ENCODE data around the gene BFSP1. TPM values are rescaled to one million over a fixed set of nuclear protein-coding genes. Genes with fewer than 3 reads are reported as not detected.

The BFSP1 gene
- polyA plus RNA-seq (ENCODE audit: insufficient read length in 4 of 4): 1 to 10 TPM; 3.1 to 4.9 (median 3.8) TPM

DNA sequence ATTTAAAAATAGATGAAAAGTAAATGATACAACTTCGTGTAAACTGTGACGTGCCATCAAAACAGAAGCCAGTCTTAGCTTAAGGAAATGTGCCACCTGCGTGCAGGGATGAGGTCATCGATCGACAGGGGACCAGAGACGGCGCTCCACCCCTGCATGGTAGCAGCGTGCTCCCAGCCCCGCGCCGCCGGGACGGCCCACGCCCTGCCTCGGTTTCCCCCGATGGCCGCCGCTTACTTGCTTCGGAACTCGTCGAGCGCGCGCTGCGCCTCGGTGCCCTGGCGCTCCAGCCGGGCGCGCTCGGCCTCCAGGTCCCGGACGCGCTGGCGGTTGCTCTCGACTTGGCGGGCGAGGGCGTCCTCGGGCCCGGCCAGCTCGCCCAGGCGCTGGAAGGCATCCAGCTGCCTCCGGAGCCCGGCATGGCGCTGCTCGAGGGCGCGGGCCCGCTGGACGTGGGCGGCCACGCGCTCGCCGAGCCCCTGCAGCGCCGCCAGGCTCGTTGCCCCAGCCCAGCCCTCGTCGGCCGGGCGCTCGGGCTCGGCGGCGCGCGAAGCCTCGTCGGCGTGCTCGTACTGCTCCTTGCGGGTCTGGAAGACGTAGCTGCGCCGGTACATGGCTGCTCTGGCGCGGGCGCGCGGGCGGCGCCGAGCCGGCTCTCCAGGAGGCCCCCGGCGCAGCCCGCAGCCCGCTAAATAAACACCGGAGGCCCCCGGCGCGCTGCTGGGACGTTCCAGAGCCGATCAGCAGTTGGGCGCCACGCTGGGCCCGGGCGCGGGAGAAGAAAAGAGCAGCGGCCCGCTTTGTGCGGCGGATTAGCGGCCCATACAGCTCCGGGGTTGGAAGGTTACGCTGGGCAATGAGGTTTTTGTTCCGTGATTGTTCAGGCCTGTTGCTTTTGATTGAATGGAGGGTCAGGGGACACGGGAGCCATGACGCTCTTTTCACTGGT lies at the start of gene BFSP1:
Gene BFSP1 (minus strand): TSS at position 664 of the 949 bp plus-strand sequence. CDS start 50 bp downstream, at position 614.
- DNase-seq (ENCODE audit: low read depth in 4 of 4, low spot score in 3 of 4): peak in 1 of 4 donors; percentile 48

DNA sequence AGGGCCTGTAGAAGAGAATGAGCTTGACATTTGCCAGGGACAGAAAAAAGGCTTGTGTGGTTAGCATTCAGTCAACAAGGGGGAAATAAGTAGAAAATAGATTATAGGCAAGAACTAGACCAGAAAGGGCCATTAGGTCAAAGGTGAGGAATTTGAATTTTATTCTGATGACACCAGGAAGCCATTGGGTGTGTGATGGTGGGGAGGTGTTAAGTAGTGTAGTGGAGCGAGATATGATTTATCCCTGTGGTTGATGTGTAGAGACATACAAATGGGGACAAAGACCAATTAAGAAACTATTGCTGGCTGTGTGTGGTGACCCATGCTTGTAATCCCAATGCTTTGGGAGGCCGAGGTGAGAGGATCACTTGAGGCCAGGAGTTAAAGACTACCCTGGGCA lies 49.7 kb upstream of the BFSP1 start:
- DNase-seq (ENCODE audit: low read depth in 4 of 4, low spot score in 3 of 4): no peak

DNA sequence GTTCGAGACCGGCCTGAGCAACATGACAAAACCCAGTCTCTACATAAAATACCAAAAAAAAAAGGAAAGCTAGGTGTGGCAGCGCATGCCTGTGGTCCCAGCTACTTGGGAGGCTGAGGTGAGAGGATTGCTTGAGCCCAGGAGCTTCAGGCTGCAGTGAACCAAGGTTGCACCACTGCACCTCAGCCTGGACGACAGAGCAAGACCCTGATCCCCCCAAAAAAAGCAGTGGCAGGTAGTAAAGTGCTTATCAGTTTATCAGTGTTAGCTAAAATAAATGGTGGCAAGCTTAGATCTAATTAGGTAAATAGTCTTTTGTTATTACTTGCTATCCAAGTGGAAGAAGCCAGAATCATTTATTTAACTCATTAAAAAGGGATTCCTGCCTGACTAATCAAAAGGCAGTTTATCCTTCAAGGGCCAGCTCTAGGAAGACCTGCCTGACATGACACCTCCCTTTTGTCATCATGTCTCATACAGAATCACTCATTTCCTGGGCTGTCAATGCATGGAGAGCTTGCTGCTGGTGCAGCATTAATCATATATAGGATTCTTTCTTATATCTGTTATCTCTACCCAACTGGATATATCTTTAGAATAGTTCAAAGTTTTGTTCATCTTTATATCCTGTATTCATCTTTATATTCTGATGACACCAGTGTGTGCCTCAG lies 48.3 kb upstream of the BFSP1 start:
- DNase-seq (ENCODE audit: low read depth in 4 of 4, low spot score in 3 of 4): no peak

DNA sequence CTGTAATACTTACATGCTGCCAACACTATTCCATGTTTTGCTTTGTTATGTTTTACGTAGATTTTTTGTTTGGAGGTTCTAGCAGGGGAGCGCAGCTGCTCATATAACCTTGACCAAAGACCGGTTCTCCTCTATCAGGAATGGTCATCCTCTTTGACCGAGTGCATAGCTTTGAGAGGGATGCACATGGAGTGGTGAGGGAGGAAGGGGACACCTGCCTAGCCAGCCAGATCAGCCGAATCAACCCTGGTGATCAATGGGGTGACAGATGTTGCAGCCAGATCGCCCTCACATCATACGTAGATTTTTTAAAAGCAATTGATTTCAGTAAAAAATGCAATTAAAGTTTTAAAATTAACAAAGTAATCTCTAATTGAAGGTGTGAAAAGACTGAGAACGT lies 45.0 kb upstream of the BFSP1 start:
- no peak for DNase-seq (ENCODE audit: low read depth in 4 of 4, low spot score in 3 of 4)

DNA sequence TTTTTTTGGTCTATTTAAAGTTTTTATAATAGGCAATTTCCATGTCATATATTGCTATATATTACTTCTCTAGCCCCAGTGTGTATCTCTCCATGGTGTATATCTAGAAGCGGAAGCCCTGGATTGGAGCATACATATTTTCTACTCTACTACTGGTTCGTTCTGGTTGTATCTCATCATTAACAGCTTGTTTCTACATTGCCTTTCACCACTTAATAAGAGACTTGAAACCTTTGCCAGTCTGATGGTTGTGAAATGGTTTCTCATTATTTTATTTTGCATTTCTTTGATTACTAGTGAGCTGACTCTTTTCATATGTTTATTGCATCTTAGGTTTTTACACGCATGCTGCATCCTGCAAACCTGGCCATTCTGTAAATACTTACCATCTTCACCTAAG lies 42.3 kb upstream of the BFSP1 start:
- no peak for DNase-seq (ENCODE audit: low read depth in 4 of 4, low spot score in 3 of 4)

DNA sequence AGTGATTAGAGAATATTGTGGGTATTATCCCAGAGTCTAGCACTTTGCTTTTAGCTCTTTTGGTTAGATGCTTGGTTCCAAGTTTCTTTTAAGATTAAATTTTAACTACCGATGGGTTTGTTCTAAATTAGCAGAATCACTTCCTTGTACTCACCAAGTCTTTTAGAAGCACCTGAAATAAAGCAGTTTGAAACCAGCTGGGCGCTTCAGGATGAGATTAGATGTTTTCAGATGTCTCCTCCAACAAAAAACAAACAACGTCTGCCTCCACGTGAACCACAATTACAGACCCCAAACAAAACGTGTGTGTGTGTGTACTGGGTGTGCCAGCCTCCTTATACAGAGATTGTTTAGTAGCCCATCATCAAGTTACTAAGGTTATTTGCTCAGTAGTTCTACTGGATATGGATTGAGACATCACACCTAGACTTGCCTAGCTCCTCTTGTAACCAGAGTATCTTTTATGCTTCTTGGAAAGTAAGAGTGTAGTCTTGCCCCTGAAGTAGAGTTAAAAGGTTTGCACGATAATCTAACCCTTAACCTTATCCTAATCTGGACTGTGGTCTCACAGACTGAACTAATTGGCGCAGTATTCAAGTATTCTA lies 41.0 kb upstream of the BFSP1 start:
- no peak for DNase-seq (ENCODE audit: low read depth in 4 of 4, low spot score in 3 of 4)

DNA sequence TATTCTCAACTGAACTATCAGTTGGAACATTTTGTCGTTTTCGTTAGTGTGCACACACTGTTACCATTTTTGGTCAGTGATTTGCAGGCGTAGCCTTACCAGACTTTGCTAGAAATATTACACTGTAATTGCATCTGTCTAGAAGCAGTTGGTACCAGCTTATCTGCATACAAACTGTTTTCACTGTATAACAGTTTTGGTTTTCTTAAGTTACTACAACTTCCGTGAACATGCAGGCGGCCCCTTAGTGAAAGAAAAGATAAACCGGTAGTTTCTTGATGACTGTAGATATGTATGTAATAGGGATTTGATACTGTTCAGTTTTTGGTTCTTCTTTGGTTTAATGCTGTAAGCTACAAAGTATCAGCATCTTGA lies 40.0 kb upstream of the BFSP1 start:
- DNase-seq (ENCODE audit: low read depth in 4 of 4, low spot score in 3 of 4): no peak

DNA sequence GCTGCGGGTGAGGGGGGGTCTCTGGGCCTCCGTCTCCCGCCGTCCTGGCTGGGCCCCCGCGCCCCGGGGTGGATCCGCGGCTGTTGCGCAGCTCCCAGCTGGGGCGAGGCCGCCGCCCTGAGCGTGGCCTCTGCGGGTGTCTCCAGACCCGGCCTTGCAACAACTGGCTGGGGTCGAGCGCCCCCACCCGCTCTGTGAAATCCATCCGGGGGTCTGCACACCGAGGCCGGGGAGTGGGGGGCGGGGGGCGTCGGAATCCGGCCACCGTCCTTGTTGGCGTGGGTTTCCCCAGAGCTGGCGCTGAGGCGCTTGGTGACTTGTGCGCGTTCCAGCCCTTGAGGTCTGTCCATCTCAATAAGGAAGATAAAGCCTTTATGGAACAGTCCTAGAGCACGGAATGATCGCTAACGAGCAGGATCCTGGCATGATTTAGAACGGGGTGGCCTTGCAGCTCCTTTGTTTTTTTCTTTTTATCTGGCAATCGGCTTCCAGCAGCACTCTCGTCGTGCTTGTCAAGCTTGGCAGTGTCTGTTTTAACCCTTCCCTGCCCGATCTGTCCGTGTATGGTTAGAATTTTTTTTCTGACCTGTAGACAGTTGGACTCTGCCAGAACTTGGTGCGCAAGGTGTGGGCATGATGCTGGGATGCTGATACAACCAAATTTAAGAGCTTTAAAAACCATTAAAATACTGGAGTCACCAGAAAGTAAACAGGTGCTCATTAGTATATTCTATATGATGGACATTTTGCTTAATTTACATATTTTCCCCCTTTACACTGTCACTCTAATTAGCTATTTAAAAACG lies 39.4 kb upstream of the BFSP1 start:
- DNase-seq (ENCODE audit: low read depth in 4 of 4, low spot score in 3 of 4): peak in 1 of 4 donors; percentile 50

DNA sequence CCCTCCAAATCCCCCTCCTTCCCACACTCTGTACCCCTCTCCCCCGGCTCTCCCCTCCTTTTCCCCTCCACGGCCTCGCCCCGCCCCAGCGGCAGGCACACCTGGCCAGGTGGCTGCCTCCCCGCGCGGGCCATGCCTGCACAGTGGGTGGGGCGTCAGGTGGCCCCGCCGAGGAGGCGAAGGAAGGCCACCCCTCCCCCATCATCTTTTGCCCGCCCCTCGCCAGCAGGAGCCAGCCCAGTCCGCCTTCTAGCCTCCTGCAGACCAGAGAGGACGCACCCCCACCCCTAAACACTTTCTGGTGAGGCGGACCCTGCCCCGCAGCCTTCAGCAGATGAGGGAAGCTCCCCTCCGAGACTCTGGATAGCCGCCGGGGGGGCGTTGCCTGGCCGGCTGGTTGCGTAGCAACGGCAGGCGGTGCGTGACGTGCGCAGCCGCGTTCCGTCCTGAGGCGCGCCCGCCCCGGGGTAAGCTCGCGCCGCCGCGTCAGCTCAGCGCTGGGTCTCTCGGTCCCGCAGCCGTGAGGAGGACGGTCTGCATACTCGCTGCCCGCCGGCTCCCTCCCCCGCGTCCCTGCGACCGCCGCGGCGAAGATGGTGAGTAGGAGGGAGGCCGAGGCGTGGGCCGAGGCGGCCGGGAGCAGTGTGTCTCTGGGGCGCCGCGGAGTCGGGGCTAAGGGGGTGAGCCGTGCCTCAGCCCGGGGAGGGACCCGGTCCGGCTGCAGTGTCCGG lies 38.6 kb upstream of the BFSP1 start, which contains the start of gene DSTN:
Gene DSTN (plus strand): TSS at position 460 of the 731 bp plus-strand sequence. CDS start 134 bp downstream, at position 594.
- DNase-seq (ENCODE audit: low read depth in 4 of 4, low spot score in 3 of 4): peak; percentile 83 to 88 (median 85)

DNA sequence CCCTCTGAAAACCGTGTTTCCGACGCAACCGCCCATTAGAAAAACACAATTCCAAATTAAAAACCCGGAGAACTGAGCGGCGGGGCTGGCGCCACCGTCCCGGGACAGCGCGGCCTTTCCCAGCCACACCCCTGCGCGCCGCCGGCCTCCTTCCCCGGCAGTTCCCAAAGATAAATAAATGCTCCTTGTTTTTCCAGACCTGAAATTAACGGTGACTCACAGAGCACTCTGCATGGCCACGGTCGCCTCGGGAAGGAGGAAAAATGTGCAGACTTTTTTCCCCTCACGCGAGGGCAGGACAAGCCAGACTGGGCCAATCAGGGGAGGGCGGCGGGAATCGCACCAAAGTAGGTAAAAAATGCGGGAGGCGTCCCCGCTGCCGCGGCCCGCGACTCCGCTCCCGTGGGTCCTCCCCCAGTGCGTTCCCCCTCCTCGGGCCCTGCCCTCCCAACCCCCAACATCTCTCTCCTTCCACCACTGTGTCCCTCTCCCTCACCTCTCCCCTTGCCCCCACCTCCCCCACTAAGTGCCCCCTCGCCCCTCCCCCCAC lies 37.9 kb upstream of the BFSP1 start:
- peak in 3 of 4 donors; percentile 55 to 57 (median 56) for DNase-seq (ENCODE audit: low read depth in 4 of 4, low spot score in 3 of 4)

DNA sequence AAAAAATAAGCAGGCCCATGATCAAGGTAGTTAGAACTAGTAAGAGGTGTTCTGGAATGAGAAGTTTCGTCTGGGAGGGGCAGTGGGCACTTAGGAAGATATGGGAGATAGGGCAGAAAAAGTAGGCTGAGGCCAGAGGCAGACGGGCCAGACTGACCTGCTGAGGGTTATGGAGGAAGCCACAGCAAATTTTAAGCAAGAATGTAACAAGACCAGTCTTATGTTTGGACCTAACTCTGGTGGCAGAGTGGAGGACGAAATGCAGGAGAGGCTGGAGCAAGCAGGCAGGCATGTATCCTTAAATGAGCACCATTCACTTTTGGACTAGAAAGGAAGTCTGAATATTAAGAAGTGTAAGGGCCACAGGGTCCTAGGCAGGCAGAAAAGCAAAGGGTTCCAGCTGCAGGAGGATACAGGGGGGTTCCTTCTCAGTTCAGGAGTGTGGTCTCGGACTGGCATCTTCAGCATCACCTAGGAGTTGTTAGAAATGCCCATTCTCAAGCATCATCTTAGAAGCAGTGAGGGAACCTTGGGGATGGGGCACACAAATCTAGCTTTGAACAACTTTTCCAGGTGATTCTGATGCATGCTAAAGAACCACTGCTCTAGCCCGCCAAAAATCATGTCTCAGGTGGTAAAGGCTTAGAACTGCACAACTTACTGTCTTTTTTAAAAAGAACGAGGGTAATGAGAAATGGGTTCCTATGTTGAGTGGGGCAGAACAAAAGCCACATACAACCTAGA lies 37.0 kb upstream of the BFSP1 start:
- no peak for DNase-seq (ENCODE audit: low read depth in 4 of 4, low spot score in 3 of 4)

DNA sequence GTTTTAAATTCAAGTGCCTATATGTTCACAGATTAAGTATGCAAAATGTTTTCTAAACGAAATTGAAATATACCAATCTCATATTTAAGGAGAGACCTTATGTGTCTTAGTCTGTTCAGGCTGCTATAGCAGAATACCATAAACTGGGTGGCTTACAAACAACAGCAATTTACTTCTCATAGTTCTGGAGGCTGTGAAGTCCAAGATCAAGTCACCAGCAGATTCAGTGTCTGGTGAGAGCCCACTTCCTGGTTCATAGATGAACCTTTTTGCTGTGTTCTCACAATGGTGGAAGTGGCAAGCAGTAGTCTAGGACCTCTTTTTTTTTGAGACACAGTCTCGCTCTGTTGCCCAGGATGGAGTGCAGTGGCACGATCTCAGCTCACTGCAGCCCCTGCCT lies 35.2 kb upstream of the BFSP1 start:
- no peak for DNase-seq (ENCODE audit: low read depth in 4 of 4, low spot score in 3 of 4)

DNA sequence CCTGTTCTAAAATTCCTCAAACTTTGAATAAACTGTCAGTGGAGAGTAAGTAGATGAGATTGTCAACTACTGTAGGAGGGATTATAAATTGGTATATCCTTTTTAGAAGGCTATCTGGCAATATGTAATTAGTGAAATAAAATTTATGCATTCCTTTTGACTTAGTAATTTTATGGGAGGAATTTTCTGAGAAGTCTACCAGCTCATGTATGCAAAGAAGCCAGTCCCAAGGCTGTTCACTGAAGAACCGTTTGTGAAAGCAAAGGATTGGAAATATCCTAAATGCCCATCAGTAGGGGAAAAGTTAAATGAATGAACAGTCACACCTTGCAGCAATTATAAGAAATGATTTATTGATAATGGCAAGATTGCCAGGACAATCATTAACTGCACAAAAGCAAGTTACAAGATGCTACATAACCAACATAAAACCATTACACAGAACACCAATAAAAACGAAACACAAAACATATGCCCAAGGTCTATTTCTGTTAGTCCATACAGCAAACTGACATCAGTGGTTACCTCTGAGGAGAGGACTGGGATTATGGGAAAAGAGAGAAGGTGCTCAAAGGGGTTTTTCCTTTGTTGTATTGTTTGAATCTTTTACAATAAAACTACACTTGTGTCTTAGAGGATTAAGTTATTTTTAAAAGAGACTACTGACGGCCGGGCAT lies 34.1 kb upstream of the BFSP1 start:
- no peak for DNase-seq (ENCODE audit: low read depth in 4 of 4, low spot score in 3 of 4)

DNA sequence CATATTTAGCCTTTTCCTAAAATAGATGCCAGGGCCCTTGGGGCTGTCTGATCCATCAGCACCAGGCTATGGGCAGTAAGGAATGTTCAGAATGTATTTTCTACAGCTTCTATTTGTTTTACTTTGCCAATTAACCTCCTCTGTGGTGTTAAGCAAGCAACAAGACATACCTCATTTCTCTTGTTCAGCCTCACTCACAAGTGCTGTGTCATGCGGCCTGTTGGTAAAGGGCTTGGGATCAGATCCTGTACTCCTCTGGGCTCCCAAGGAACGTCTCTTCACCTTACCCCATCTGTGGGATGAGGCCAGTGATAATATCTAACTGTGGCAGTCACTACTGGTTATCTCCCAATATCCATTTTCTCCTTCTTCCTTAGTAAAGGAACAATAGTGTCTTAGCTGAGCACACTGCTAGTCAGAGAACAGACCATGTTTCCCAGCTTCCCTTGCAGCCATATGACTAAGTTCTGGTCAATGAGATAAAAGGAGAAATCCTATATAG lies 31.7 kb upstream of the BFSP1 start:
- no peak for DNase-seq (ENCODE audit: low read depth in 4 of 4, low spot score in 3 of 4)

DNA sequence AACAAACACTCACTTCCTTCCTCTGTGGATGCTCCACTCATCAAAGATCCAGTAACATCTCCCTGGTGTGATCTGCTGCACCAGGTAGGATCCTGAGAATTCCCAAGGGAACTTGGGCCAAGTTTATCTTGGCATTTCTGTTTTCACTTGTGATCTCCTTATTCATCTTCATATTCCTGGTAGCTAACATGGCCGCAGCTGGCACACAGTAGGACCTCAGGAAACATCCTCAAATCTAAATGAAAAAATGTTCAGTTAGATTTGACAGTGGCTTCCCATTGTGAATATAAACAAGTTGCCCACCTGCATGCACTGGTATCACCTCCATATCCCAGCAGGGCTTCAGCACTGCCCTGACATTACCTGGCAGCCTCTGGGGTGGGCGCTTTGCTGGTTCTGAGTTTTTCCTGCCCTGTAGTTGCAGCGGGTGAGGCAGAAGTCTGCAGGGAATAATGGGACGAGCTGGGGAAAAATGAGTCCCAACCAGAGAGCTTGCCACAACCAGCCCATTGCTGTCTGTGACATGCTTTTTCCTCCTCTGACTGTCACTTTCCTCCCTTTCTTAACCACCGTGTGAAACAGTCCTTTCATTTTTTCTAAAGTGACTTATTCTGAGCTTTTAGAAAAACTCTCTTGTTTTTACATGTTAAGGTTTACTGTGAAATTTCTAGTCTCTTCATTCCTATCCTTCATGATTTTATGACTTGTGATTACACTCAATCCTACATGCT lies 29.3 kb upstream of the BFSP1 start:
- no peak for DNase-seq (ENCODE audit: low read depth in 4 of 4, low spot score in 3 of 4)

DNA sequence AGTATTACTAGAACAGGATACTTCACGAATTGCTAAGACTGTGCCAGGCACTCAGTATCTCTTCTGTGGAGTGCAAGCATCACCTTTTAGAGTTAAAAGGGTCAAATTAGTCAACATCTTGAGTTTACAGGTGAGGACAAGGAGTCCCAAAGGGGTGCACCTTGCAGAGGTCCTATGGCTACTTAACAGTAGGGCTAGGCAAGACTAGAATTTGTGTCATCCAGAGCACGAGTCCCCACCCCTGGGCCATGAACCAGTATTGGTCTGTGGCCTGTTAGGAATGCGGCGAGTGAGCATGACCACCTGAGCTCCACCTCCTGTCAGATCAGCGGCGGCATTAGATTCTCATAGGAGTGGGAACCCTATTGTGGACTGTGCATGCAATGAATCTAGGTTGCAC lies 28.2 kb upstream of the BFSP1 start:
- no peak for DNase-seq (ENCODE audit: low read depth in 4 of 4, low spot score in 3 of 4)

DNA sequence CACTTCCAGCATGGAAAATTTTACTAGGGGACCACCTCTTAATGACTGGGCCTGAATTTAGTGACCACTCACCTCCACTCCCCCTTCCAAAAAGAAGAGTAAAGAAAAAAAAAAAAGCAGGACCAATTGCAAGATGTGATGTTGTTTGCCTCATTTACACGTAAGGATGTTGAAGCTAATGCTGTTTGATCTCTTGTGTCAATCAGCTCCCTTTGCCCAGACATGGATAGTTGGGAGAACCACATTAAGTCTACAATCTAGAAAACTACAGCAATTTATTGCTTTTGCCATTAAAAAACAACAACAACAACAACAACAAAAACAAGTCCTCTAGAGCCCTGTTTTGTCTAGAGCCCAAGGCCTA lies 27.7 kb upstream of the BFSP1 start:
- DNase-seq (ENCODE audit: low read depth in 4 of 4, low spot score in 3 of 4): no peak

All from left renal pelvis (tissue), 4 donors.